GM12891 (cell line): ENCODE results near the gene C10orf71.

Experiments used
- PAX5 ChIP-seq: IDR thresholded peaks from 2 replicates; pipeline ENCODE4 v1.6.1; 2011; ENCODE audit warnings: low read length, moderate library complexity, mild to moderate bottlenecking; ENCODE audit not compliant: insufficient read depth, severe bottlenecking
- POLR2A ChIP-seq: IDR thresholded peaks from 2 replicates; pipeline ENCODE4 v1.6.1; 2011; ENCODE audit warnings: low read depth, low read length, control low read depth
- POLR2AphosphoS5 ChIP-seq: IDR thresholded peaks from 2 replicates; pipeline ENCODE4 v1.6.1; 2011; ENCODE audit warnings: low read depth, low read length, control low read depth
- POU2F2 ChIP-seq: IDR thresholded peaks from 2 replicates; pipeline ENCODE4 v1.6.1; 2011; ENCODE audit warnings: low read depth, mild to moderate bottlenecking, control low read depth, low read length, moderate library complexity
- TAF1 ChIP-seq: IDR thresholded peaks from 2 replicates; pipeline ENCODE4 v1.6.1; 2011; ENCODE audit warnings: low read depth, low read length, control low read depth

- TF ChIP-seq POLR2A, result no peak
- TF ChIP-seq POU2F2, result no peak
- no peak for TF ChIP-seq POLR2AphosphoS5
- TF ChIP-seq TAF1, result no peak
- TF ChIP-seq PAX5, result no peak
Measured at GRCh38 chr10:49285232-49285631, 13.7 kb upstream of the C10orf71 start.
